DMS114 treated with DMSO at 0.1 percent for 48 hours (cell line): ENCODE results near the gene CFAP126.
"Not testable (repeated sequence)": the region's sequence is repeated elsewhere in the genome, so short reads cannot be mapped to it uniquely, and the experiment has no call there.

Experiments
- DNase-seq: peaks from one replicate; lab custom pipeline; 2025; ENCODE audit not compliant: unreplicated experiment; lab: John Stamatoyannopoulos, UW

Gene CFAP126

DNA sequence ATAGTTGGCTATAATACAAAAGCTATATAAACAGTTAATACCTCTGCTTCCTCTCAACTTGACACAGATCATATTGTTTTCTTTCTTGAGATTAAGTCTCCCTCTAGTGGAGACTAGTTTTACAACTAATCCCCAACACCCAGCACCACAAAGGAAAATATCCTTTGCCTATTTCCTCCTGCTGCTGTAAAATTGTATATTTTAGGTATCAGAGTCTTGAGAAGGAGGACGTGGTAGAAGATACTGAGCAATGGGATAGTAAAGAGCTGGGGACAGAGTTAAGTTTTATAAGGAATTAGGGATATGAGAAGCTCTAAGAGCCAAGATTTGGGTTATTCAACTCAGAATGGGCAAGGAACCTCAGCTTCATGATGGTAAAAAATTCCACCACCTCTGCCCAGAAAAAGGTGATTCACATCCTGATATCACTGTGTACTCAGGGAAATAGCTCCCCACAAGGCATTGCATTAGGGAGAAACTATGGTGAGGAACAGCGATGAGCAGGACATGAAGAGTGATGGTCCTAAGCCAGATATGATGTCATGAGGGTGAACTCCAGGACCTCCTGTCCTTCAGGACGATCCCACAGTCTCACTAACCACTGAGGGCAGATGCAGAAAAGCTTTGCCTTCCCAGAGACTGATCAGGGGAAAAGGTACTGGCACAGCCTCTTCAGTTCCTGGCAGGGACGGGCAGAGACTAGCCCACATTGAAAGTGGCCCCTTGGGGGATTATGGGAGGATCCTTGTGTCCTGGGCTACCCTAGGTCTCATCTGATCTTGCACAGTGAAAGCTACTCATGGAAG, 14.7 kb upstream of the CFAP126 start:
- DNase-seq, result peak; percentile 83

- DNase-seq, result no peak
Observed at GRCh38 chr1:161381707-161382106, 14.0 kb upstream of the CFAP126 start.

GRCh38 chr1:161379071-161379470, 11.4 kb upstream of the CFAP126 start:
- DNase-seq, result no peak

GRCh38 chr1:161378014-161378413, 10.3 kb upstream of the CFAP126 start:
- no peak for DNase-seq

GRCh38 chr1:161374373-161374772, 6.7 kb upstream of the CFAP126 start:
- DNase-seq, result peak; percentile 73

DNA sequence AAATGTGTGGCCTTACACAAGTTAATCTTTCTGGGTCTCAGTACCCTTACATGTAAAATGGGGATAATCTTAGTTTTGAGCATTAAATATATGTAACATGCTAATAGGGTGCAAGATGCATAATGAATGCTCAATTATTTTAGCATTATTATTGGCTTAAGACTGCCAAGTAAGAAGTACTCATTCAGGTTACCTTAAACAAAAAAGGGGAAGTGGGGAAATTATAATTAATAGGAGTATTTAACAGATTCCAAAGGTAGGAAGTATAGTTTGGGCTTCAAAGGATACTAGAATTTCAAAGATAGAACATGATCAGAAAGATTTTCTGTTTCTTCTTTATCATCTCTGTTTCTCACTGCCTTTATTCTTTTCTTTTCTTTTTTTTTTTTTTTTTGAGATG, 5.8 kb upstream of the CFAP126 start:
- DNase-seq, result no peak

DNA sequence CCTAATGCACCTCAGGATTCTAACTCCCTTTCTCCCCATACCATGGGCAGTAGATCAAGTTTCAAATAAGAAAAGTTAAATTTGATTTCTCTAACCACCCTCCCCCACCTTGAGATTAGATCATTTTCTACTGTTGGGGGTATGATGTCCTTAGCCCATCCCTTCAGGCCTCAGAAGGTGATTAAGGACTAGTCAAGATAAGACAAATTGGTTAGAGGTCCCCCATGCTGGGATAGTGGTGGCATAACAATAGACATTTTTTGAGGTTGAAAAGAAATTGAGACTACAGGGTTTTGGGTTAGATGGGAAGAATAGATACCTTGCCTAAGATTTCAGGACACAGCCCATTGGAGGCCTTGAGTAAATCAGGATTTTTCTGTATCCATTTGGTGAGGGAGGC, 2.5 kb downstream of the CFAP126 start:
- DNase-seq, result no peak

GRCh38 chr1:161364332-161364731, 3.3 kb downstream of the CFAP126 start:
- DNase-seq, result no peak

GRCh38 chr1:161359291-161359690, 8.4 kb downstream of the CFAP126 start:
- DNase-seq, result no peak

DNA sequence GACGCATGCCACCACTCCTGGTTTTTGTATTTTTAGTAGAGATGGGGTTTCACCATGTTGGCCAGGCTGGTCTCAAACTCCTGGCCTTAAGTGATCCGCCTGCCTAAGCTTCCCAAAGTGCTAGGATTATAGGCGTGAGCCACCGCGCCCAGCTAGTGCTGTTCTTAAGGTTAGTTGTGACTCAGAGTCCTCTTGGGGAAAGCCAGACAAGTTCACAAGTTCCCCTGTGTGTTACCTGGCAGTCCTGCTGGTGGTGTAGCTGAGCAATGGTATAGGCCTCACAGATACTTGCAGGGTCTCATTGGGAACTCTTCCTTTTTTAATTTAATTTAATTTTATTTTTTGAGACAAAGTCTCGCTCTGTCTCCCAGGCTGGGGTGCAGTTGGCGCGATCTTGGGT, 10.6 kb downstream of the CFAP126 start:
- DNase-seq, result no peak

DNA sequence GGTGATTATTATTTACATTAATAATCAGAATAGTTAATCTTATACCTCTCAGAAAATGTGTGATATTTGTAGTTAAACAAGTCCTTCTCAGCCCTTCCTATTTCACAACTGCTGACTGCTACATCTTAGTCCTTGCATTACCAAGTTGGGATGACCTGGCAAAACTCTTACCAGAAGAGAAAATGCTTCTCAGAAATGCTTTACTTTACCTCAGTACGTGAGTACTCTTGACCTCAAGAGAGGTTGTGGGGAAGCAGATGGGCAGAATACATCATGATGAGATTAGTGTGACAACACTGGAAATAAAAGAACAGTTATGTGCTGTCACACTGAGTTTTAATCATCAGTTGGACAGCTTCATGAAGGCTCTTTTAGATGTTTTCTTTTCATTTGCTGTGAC, 16.2 kb downstream of the CFAP126 start:
- DNase-seq, result no peak

- no peak for DNase-seq
Observed at GRCh38 chr1:161350671-161351070, 17.0 kb downstream of the CFAP126 start.

DNA sequence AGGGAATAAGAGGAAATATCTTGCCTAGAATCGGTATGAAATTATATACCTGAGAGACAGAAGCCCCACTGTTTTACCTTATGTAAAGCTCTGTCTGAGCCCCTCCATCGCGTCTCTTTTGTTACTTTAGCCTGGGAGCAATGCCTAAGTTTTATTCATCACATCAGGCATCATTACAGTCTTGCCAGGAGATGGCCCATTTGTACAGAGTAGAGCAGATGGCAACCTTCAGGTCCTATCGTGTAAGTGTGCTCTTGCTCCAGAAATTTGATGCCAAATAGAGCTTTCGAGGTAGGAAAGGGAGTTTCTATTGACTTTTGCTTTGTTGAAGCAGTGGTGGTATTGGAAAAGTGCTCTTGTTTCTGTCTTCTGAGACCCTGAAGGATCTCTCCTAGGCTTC, 24.9 kb downstream of the CFAP126 start:
- DNase-seq, result no peak

- DNase-seq, result no peak
Observed at GRCh38 chr1:161342177-161342576, 25.5 kb downstream of the CFAP126 start.

DNA sequence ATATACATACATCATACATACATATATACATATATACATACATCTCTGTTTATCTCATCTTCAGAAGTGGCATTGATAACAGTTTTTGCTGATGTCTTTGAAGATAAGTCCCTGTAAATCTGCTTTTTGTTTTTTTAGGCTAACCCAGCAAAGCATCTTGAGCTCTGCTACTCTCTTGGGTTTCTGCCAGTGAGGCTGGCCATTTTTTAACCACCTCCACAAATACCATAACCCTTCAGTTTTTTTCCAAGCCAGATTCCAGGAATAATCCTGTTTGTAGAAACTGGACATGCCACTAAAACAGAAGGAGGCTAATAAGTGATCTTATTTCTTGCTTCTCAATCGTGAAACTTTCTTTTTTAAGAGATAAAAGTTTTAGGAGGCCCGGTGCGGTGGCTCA, 31.9 kb downstream of the CFAP126 start:
- no peak for DNase-seq

GRCh38 chr1:161333166-161333565, 34.5 kb downstream of the CFAP126 start:
- no peak for DNase-seq

DNA sequence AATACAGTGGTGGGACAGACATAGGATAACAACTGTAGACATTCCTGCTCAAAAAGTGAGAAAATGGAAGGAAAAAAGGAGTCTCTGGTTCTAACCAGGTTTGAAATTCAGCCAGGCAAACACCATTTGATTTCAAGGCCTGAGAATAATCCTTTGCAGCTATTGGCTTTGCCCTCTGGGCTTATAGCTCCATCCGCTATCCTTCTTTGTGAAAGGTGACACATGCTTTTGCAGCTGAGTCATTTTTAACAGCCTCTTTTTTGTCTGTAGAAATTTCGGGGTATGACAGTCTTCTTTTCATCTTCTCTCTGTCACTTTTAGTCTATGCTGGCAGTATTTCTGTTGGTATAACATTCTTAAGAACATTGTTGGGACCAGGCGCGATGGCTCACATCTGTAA, 37.3 kb downstream of the CFAP126 start:
- no peak for DNase-seq

GRCh38 chr1:161324020-161324419, 43.7 kb downstream of the CFAP126 start:
- no peak for DNase-seq

- not testable (repeated sequence) for DNase-seq
Observed at GRCh38 chr1:161315841-161316674, 51.6 kb downstream of the CFAP126 start.
